Cardiac fibroblast (primary cell): ENCODE data around the gene RIPOR3.

ENCODE experiments used
- DNase-seq, 2 donors: peaks; one replicate each; pipeline versions ENCODE4 v3.0.0 to v3.0.0-alpha.2; 2010; ENCODE audit warnings: low read depth in 2 of 2
- H3K4me3 ChIP-seq, 2 donors: replicated peaks in 1 of 2; 1 replicate in 1 of 2; 2 replicates in 1 of 2; pipeline ENCODE4 v1.5.1; 2011; ENCODE audit warnings: low read depth in 2 of 2, low read length in 2 of 2, mild to moderate bottlenecking in 2 of 2, moderate library complexity in 1 of 2
- TF ChIP-seq, protein P1 (sequence below): IDR thresholded peaks from one replicate; pipeline ENCODE4 v1.5.1; 2011; ENCODE audit warnings: low read depth, mild to moderate bottlenecking, low read length, inconsistent platforms

RIPOR3 gene

DNA sequence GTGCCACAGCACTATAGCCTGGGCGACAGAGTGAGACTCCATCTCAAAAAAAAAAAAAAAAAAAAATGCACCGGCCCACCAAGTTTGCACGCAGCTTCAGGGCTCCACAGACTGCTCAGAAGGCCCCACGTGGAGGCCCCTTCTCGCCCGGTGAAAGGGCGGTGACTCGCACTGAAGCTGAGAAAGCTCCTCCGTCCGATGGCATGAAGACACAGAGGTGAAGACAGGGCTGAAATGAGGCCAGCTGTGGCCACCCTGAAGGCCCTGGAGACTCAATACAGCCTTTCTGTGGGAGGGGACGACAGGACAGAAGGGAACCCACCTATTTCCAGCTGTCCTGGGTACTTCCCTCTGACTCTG, 97.1 kb downstream of the RIPOR3 start:
- TF ChIP-seq, protein P1, sequence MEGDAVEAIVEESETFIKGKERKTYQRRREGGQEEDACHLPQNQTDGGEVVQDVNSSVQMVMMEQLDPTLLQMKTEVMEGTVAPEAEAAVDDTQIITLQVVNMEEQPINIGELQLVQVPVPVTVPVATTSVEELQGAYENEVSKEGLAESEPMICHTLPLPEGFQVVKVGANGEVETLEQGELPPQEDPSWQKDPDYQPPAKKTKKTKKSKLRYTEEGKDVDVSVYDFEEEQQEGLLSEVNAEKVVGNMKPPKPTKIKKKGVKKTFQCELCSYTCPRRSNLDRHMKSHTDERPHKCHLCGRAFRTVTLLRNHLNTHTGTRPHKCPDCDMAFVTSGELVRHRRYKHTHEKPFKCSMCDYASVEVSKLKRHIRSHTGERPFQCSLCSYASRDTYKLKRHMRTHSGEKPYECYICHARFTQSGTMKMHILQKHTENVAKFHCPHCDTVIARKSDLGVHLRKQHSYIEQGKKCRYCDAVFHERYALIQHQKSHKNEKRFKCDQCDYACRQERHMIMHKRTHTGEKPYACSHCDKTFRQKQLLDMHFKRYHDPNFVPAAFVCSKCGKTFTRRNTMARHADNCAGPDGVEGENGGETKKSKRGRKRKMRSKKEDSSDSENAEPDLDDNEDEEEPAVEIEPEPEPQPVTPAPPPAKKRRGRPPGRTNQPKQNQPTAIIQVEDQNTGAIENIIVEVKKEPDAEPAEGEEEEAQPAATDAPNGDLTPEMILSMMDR: no peak
- H3K4me3 ChIP-seq: no peak overlapping the region
- peak in 1 of 2 donors; percentile 35 for DNase-seq

GRCh38 chr20:50593005-50593335, 98.4 kb downstream of the RIPOR3 start:
- H3K4me3 ChIP-seq: no peak overlapping the region
- TF ChIP-seq, protein P1: no peak
- DNase-seq: no peak

GRCh38 chr20:50592282-50593004, 98.9 kb downstream of the RIPOR3 start:
- no peak for DNase-seq
- TF ChIP-seq, protein P1: no peak
- H3K4me3 ChIP-seq: no peak overlapping the region

DNA sequence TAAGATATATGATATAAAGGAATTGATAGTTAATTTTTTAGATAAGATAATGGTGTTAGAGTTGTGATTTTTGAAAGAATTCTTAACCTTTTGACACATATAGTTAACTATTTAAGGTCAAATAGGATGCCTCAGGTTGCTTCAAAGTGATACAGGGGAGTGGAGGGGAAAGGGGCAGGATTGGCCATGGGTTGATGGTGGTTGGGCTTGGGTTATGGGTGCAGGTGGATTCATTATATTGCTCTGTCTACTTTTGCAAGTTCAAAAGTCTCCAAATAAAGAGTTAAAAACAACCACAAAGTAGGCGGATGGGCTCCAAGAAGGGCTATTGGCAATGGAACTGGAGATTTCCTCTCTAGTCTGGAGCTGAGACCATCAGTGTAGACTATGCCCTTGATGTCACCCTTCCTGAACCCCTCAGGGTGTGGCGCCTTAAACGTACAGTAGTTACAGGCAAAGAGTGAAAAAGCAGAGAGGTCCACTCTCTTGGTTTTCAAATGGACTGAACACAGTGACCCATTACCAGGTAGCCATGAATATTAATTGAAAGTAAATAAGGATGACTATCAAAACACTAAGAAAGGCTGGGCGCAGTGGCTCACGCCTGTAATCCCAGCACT, 100.0 kb downstream of the RIPOR3 start:
- no peak for DNase-seq
- TF ChIP-seq, protein P1: no peak
- H3K4me3 ChIP-seq: no peak overlapping the region

- no peak for DNase-seq
- H3K4me3 ChIP-seq: no peak overlapping the region
- TF ChIP-seq, protein P1: no peak
These were observed 101.0 kb downstream of the RIPOR3 start for GRCh38 chr20:50590348-50590664.

DNA sequence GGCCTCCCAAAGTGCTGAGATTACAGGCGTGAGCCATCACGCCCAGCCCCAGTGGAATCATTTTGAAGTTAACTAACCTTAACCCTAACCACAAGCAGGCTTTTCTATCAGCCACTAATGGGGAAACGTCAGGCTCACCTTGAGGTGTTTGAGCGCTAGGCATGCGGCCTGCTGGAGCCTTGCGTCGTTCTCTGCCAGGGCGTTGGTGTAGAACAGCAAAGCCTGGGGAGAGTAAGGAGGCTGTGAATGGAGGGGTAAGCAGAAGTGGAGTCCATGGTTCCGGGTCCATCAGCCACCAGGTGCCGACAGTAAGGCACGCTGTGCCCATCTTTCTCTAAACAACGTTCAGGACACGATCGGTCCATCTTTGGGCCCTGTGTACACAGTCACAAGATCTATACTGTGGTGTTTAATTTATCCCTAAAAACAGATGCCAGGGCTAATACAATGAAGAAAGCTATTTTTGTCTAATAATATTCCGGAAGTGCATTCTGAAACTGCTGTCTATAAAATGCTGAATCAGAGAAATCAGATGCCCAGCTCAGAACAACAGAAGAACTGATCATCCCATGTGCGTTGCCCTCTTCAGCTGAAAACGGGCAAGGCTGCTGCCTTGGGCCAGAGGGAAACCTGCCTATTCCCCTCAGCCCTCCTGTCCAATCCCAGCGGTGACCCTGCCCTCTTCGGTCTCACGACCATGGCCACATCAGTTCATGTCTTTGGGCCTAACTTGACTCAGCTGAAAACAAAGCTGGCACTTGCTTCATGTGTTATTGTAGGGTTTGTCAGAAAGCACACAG, 101.6 kb downstream of the RIPOR3 start:
- TF ChIP-seq, protein P1: no peak
- no peak for DNase-seq
- H3K4me3 ChIP-seq: no peak overlapping the region
